GM18870 (cell line): ENCODE results near the gene UBALD2.
"Not testable (repeated sequence)": the region's sequence is repeated elsewhere in the genome, so short reads cannot be mapped to it uniquely, and the experiment has no call there.

Experiments
- ATAC-seq: cut with Tn5 transposase; IDR thresholded peaks from one replicate; pipeline ENCODE4 v1.9.1; 2021; ENCODE audit warnings: moderate library complexity; ENCODE audit not compliant: unreplicated experiment

The UBALD2 gene

DNA sequence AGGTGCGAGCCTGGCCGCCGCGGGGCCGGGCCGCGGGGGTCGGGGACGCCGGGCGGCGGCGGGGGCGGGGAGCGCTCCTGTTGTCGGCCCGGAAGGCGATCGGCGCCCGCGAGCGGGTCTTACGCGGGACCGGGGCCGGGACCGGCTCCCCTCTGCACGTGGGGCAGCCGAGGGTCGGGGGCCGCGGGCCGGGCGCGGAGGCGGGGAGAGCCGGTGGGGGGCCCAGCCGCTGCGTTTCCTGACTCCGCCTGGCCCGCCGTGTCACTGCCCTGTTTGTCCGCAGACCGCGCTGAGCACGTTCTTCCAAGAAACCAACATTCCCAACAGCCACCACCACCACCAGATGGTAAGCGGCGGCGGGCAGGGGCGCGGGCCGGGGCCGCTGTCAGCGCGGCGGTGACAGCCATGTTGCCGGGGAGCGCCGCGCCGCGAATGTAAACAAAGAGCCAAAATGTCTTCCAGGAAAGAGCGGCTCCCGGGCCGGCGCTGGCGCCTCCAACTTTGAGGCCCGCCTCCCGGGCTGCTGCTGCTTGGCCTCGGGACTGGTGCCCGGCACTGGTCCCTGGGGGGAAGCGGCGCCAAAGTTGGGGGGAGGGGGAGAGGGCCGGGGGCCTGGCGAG, 586 bp downstream of the UBALD2 start:
- no peak for ATAC-seq

DNA sequence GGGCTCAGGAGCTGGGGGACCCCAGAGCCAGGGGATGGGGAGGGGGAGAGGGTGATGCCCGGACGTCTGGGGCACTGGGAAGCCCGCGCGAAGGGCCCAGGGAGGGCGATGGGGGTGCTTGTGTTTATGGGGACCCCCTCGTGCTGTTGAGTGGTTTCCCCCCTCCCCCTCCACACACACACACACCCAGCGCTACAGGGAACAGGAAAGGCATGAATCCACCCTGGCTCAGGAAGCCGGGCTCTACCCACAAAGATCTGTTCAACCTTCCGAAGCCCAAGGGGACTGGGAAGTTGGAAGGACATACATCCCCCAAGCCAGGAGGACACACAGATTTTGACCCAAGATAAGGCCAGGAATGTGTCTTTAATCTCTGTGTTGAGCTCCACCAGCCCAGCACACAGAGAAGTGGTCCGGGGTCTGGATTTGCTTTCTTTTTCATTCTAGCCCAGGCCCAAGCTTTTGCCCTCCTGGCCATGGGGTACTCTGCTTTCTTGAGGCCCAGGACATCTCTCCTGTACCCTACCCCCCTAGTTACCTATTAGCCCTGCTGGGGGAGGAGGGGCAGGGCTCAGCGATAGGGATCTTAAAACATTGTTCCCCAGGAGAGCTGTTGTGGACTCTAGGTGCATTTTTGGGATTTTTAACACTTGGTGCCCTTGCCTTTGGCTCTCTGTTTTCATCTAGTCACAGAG, 1.2 kb downstream of the UBALD2 start:
- ATAC-seq, result no peak

DNA sequence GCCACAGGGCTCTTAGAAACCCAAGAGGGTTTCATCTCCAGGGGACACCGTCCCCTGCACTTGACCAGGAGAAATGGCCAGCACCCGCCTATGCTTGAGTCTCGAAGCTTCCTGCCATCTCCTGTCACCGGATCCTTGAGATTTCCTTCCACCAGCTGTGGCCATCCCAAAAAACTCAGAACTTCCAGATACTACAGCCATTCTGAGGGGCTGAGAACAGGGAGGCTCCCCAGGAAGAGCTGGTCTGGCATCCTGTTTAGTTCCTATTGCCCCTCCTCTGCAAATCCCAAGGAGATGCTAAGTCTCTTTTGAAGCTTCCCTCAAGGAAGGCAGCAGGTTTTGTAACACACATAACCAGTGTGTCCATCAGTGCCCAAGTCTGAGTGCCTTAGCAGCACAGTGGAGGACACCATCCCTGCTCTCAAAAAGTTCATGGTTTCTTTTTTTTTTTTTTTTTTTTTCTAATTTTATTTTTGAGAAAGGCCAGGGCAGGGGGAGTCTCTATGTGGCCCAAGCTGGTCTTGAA, 2.0 kb downstream of the UBALD2 start:
- ATAC-seq, result no peak

DNA sequence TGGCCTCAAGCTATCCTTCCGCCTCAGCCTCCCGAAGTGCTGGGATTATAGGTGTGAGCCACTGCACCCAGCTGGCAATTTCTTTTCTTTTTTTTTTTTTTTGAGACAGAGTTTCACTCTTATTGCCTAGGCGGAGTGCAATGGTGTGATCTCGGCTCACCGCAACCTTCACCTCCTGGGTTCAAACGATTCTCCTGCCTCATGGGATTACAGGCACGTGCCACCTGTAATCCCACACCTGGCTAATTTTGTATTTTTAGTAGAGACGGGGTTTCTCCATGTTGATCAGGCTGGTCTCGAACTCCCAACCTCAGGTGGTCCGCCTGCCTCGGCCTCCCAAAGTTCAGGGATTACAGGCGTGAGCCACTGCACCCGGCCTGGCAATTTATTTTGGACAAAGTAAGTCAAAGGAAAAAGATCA, 2.4 kb downstream of the UBALD2 start:
- not testable (repeated sequence) for ATAC-seq

DNA sequence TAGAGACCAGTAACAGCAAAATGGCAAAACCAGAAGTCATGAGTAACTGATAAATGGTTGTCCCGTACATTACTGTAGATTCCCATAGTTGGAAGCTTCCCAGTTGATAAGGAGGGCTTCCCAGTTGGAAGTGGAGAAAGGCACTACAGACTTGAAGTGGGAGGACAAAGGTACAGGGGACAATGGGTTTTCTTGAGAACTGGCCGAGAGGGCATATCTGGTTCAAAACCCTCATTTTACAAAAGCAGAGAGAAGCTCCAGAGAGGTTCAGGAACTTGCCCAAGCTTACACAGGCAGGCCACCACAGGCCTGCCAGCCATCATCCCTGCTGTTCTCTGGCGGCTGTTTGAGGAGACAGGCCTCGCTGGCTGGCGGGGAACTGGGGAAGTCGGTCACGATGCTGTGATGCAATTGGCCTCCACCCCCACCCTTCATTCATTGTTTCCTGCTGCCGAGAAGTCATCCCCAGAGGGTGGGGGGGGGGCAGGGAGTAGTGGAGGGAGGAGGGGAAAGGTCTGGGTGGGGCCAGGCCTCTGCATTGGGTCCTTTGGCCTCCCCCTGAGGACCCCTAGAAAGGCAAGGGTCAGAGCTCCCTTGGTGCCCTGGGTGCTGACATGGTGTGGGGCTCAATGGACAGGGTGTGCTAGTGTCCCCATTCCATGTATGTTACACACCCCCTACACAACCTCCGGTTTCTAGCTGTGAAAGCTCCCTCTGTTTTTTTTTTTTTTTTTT, 3.0 kb downstream of the UBALD2 start:
- no peak for ATAC-seq

DNA sequence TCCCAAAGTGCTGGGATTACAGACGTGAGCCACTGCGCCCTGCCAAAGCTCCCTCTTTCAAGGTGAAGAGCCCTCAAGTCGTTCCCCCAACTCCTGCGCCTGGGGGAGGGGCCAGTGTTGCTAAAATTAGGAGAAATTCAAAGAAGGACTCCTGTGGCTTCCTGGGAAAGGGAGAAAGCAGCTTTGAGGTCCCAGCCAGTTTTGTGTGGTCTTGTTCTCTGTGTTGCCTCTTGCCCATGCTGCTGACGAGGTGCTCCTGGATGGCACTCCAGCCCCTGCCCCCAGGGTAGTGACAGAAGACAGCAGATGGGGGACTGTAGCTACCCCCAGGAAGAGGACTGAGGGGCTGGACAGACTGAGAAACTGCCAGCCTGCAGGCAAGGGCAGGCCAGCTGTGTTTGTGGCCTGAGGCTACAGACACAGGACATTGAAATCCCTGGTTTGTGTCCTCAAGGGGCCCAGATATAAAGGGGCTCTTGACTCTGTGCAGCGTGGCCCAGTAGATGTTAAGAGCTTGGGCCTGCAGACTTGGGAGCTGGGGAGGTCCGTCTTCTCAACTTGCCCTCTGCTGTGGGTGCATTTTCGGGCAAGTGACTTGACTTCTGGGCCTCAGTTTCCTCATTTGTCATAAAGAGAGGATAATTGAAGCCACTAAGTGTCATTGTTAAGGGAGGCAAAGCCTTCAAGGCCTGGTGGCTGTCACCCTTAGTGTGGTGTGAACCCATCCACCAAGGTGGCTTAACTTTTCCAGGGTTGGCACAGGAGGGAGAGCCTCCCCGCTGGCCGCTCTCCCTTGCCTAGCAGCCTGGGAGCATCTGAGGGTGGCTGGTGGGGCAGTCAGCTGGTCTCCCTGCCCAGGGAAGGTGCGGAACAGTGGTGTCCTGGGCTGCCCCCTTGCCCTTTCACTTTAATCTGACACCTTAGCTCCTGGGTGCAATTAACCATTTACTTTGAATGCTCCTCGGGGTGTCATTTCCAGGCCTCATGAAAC, 4.1 kb downstream of the UBALD2 start:
- ATAC-seq, result no peak

DNA sequence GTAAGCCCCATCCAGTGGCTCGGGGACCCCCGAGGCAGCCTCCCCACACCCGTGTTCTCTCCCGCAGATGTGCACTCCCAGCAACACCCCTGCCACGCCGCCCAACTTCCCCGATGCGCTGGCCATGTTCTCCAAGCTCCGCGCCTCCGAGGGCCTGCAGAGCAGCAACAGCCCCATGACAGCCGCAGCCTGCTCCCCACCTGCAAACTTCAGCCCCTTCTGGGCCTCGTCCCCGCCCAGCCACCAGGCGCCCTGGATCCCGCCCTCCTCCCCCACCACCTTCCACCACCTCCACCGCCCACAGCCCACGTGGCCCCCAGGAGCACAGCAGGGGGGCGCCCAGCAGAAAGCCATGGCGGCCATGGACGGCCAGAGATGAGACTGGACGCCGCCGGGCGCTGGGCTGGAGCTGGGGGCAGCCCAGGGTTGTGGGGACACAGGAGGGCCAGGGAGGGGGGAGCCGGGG, 5.0 kb downstream of the UBALD2 start:
- no peak for ATAC-seq

DNA sequence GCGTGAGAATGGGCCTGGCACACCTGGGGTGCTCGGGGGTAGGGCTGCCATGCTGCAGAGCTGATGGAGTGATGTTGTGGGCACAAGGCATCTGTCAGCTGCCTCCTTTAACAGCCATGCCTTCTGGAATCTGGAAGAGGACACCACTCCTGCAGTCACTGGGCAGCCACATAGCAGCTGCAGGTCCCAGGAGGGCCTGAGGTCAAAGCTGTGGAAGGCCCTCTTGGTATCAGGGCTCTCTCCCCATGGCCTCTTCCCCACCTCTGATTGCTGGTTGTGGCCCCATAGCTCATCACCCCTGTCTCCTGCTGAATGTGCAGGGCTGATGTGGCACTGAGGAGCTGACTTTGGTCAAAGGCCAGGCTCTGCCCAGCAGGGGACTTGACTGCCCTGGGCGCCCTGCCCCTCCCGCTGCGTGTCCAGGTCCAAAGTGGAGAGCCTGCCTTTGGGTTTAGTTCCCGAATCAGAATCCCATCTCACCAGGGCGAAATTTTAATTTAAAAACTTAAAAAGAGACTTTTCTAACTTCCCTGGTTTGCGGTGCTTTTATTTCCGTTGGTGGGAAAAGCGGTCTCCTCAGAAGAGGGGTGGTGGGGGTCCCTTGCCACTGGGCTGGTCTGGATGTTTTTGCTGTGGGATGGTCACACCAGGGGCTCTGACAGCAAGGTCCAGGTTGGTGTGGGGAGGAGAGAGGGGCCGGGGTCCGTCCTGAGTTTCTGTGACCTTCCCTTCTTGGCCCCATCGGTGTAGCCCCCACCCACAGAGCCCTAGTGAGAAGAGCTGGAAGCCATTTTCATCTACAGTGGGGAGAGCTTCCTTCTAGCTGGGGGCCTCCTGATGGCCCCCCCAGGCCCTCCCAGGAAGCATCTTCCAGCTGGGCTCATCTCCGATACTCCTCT, 5.9 kb downstream of the UBALD2 start:
- no peak for ATAC-seq

DNA sequence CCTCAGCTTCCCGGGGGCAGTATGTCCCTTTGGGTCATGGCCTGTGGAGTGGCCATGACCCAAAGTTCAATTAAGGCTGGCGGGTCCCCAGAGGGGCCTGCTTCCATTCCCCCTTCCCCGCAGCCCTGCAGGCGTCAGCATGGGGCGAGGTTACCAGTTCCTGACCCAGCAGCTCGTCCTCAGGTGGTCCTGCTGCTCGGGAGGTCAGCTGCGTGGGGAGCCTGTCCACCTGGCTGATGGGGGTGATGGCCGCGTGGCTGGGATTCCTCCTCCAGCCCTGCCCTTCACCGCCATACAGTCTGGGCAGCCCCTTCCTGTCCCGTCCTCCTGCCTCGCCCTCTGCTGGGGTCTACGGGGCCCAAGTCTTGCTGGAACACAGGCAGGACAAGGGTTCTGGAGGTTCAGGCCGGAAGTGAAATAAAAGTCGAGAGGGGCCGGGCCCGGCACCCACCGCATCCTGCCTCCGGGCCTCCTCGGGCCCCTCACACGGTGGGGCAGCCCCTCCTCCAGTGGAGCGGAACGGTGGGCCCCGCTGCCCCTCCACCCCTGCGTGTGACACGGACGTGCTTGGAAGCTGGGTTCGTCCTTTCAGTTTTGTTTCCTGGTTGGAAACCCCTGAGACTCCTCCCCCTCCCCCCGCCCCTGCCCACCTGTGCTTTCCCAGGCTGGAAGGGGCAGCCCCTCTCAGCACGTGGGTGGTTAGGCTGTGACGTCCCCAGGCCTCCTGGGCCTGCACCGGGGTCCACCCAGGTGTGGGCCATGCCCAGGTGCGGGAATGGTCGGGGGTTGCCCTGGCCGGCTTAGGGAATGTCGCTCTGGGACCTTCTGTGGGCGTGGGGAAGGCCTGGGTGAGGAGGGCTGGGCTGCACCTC, 6.8 kb downstream of the UBALD2 start:
- ATAC-seq, result peak; percentile 33

DNA sequence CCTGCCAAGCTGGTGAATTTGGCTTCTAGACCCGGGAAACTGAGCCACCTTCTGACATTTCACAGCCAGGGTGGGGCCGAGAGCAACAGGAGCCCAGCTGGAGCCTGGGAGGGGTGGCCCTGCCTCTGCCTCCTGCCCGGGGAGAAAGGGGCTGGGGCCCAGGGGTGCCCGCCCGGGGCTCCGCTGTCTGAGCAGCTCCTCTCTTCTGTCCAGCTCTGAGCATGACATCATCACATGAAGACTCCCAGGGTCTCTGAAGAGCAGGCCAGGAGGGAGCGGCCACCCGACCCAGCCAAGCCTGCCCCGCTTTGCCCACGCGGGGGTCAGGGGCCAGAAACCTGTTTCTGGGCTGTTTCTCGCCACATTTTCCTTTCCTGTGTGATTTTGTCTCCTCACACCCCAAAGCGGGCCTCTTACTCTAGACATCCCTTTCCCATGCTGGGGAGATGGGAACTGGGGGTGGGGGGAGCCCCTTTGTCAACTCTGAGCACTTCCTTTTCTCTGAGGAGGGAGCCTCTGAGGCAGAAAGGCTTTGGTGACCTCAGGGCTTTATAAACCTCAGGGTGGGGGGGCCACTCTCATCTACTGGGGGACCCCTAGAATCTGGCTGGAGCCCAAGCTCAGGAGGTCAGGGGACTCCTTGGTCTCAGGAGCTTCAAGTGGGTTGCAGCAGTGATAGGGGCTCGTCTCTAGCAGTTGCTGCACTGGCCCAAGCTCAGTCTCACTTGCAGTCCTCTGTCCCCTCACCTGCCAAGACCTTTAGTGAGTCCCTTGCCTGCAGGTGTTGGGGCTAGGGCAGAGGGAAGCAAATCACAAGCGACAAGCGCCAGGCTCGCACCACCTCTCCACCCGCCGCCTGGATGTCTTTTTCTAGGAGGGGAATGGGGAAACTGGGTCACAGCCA, 7.6 kb downstream of the UBALD2 start:
- ATAC-seq, result peak; percentile 21

DNA sequence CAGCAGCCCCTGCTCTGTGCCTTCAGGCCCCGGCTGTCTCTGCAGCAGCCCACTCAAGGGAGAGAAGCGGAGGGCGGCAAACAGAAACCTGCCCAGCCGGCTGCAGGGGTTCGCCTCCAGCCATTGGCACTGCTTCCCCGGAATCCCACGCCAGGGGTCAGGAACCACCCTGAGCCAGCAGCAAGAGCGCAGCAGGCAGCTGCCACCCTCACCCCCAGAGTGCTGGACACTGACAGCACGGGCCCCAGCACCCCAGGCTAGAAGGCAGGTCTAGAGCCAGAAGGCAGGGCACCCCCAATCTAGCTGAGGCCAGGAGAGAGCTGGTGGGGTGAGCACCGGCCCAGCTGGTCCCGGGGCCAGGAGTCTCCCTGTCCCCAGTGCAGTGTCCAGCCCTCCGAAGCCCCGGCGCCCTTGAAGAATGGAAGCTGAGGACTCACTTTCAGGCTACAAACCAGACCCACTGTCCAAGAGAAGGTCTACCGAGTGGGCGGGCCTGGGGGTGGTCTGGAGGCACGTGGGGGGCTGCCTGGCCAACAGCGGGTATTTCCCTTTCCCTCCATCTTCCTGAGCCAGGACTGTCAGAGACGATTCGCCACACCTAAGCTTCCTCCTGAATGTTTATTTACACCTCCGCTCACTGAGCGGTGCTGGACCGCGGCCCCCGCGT, 8.4 kb downstream of the UBALD2 start:
- no peak for ATAC-seq

DNA sequence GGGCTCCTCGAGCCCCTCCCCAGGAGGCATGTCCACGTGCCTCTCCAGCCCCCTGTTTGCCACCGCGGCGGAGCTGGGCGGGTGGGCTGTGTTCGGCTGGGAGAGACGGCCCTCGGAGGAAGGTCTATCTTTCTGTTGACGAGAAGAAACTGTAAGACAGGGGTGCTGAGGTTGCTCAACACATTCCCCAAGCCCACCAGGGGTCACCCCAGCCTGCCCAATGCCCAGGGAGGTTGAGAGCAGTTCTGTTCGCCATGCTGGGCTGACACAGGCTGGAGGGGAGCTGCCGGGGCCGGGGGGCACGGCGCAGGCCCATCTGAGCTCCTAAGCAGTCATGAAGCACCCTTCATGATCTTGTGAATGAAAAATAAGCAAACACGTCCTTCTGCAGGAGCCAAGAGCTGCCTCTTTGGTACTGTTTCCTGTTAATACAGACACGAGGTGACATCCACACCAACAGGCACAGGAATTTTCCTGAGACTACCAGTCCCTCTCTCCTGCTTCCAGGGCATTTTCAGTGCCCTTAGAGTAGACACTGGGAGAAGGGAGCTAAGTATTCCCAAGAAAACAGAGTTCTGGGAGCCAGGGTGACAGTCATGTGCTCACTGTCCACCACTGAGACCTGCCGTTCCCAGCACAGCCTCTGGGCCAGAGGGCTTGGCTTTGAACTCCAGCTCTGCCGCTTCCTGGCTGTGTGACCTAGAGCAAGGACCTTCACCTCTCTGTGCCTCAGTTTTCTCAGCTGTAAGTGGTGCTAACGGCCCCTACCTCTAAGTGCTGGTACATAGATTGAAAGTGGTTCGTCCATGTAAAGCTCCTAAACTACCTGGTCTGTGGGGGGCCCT, 9.2 kb downstream of the UBALD2 start:
- no peak for ATAC-seq

DNA sequence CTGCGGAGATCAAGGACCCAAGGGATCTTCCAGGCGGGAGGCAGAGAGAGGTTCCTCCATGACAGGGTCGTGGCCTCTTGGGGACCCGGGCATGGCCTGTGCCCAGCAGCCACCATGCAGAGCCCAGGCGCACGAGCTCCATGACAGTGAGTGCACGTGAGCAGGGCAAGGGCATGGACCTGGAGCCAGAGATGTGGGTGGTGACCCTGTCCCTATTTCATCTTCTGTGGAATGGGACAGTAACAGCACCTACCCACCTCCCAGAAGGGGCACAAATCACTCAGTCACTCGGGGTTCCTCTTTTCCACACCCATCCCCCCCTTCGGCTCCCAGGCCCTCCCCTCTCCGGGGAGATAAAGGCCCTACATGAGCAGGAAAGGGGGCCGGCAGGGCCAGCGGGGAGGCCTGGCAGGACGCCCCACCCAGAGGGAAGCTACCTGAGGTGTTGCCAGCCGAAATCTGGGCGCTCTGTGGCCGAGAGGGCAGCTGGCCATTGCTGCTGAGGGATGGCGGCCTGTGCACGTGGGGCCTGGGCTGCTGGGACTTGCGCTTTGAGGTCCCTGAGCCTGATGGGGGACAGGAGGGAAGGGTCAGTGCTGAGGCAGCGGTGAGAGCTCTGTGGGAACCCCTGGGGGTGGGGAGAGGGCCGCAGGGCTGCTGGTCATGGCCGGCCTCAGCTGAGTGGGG, 10.4 kb downstream of the UBALD2 start:
- ATAC-seq, result no peak

DNA sequence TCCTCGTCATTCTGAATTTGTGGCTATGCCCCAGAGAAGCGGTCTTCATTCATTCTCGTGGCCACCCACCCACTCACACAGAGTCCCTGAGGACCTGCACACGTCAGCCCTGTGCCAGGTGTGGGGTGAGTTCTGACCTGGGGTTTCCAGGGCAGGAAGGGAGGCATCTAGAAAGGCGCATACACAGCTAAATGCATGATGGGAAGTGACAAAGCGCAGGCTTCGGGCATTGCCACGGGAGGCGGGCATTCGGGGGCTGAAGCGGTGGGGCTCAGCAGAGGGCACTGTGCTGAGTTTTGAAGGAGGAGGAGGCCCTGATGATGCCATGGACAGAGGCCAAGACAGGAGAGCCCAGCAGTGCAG, 10.9 kb downstream of the UBALD2 start:
- no peak for ATAC-seq

DNA sequence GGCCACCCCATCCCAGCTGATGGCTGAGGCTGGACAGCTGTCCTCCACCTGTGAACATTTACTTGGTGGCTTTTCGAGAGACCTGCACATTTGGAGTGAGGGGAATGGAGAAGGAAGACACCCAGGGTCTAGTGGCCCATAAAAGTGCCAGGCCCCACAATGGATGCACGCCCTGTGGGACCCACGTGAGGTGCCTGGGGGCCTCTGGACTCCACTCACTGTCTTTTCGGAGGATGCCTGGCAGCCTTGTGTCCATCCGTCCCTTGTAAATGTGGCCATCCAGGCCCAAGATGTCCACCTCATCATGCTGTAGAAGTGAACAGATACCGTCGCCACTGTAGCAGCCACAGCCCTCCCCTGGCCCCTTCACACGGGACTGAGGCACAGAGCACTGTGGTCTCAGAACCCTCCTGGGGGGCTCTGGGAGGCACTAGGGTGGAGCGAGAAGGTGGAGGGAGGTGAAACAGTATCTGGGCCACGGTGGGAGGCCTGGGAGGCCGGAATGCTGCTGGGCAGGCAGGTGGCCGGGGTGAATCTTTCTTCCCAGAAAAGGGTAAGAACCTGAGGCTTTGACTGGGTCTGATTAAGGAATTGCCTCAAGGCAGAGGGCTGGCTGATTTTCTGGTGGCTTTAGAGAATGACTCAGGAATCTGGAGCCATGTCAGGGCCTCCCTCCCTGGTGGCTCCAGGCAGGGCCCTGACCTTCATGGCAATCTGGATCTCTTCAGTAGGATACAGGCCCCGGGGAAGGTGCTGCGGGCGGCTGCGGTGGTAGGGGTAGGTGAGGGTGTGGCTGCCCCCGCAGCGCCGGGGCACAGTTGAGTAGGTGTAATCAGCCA, 11.5 kb downstream of the UBALD2 start:
- no peak for ATAC-seq
